Bone marrow (tissue), 2 donors: ENCODE measurements around the gene TOX3.

Experiments
- DNase-seq, 2 donors: peaks; one replicate each; lab custom pipeline; 2025; lab: John Stamatoyannopoulos, UW

The TOX3 gene

GRCh38 chr16:52398021-52398420 is 148.9 kb downstream of the TOX3 start:
- DNase-seq, result no peak

GRCh38 chr16:52393448-52393847 is 153.5 kb downstream of the TOX3 start:
- DNase-seq, result no peak

- no peak for DNase-seq
Observed at GRCh38 chr16:52389045-52389444, 157.9 kb downstream of the TOX3 start.
